GM20431 (cell line): ENCODE data around the gene CEBPZ.

ENCODE experiments used
- in situ Hi-C: fragments of 300-500 bp; cut with MseI, MboI; formaldehyde crosslinking; loops from one replicate; pipeline ENCODE4 v1.15.0; 2020; ENCODE audit warnings: low sequenced_read_pairs; ENCODE audit not compliant: unreplicated experiment

The CEBPZ gene

DNA sequence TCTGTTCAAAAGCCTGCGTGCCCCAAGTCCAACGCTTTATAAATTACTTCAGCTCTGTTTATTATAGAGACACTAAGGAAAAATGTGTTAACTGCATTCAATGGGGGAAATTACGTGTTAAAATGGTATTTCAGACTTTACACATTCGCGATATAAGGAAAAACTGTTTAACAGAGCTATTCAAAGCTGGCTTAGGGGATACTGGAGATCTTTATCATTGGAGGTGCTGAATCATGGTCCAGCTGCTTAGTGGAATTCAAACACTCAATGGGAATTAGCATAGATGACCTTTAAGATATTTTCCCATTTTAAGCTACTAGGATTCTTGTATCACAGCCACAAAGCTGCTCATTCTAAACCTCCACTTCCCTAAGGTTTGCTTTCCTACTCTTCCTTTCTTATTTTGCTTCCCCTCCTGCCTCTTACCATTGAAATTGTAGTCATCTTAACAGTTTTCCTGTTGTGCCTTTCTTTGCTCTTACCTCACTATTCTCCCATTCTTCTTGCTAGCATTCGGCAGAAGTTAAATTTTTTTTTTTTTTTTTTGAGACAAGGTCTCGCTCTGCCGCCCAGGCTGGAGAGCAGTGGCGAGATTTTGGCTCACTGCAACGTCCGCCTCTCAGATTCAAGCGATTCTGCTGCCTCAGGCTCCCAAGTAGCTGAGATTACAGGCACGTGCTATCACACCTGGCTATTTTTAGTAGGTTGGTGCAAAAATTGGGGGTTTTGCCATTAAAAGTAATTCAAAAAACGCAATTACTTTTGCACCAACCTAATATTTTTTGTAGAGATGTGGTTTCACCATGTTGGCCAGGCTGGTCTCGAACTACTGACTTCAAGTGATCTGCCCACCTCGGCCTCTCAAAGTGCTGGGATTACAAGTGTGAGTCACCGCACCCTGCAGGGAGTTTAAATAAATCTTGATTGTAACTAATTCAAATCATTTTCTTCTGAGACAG lies 49.4 kb downstream of the CEBPZ start:
- in situ Hi-C loops: no loop called here

DNA sequence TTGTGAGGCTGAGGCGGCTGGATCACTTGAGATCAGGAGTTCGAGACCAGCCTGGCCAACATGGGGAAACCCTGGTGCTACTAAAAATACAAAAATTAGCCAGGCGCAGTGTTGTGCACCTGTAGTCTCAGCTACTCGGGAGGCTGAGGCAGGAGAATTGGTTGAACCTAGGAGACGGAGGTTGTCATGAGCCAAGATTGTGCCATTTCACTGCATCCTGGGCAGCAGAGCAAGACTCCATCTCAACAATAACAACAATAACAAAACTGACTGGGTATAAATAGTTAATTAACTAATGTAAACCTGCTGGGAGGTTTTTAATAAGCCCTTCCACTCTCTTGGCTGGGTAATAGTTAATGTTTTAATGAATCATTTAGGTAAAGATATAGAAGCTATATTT lies 50.8 kb downstream of the CEBPZ start:
- in situ Hi-C loops: no loop called here

DNA sequence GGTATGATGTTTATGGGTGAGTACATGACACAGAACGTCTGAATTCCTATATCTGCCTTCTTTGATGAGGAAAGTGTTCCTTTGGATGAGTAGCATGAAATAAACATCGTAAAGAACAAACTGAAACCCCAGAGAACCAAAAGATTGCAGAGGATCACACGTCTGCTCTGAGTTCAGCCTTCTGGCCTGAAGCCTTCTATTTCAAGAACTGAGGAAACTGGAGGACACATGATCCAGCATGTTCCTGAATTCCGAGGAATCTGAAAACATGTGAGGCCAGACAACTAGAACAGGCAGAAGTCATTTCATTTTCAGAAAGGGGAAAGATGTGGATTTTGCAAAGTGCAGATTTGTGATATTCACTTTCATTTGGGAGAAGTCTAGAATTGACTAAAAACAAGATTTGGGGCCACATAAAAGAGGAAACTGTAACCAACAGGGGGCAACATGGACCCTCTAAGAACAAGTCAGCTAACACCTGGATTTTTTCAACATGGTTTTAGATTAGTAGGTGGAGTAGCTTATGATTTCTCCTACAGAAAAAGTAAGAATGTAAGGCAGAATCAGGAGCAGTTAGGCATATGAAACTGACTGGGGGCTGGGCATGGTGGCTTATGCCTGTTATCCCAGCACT lies 51.3 kb downstream of the CEBPZ start:
- in situ Hi-C loops: no loop called here

DNA sequence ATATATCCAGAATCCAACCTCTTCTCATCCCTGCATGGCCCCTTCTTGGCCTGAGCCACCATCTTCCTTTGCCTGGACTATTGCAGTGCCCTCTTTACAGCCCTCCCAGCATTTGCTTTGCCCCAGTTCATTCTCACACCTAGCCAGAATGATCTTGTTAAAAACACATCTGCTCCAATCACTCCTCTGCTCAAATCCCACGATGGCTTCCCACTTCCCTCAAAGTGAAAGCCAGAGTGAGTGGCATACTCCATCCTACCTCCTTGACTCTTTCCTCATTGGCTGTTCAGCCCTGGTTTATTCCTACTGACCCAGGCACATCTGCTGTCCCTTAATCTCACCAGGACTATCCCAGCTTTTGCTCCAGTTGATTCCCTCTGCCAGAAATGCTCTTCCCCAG lies 57.7 kb downstream of the CEBPZ start:
- in situ Hi-C loops: no loop called here

DNA sequence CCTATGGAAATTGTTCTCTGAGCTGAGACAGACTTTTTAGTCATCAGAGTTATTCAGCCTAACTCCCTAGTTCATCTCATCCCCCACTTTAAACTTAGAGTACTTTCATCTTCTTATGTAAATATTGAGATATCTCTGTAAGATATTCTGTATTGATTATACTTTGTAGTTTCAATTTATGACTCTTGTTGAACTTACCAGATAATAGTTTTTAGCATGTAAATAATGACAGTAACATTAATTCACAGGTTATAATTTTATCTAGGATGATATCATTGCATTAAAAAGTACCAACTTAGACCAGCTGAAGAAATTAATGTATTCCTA lies 59.8 kb downstream of the CEBPZ start:
- in situ Hi-C loops: no loop called here

DNA sequence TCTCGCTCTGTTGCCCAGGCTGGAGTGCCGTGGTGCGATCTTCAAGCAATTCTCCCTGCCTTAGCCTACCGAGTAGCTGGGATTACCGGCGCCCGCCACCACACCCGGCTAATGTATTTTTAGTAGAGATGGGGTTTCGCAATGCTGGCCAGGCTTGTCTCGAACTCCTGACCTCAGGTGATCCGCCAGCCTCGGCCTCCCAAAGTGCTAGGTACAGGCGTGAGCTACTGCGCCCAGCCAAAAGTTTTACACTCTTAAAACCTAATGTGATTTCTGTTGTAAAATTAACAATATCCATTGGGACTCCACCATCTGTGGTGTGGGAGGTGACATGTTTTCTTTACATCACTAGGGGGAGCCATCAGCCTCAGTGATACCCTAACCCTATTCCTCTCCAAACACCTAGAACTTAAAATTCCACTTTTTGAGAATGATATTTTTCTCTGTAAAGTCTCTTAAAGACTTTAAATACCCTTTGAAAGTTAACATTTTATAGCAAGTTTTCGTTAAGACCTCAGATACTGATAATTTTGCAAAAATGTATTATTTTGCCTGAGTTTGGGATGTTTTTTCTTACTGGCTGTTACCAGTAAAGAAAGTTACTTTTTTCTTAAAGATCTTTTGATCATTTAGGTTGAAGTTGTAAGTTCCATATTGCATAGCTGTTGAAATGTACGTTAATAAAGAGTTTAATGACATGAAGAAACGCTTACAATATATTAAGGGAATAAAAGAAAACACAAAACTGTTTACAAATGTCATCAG lies 63.0 kb downstream of the CEBPZ start:
- in situ Hi-C loops: no loop called here

DNA sequence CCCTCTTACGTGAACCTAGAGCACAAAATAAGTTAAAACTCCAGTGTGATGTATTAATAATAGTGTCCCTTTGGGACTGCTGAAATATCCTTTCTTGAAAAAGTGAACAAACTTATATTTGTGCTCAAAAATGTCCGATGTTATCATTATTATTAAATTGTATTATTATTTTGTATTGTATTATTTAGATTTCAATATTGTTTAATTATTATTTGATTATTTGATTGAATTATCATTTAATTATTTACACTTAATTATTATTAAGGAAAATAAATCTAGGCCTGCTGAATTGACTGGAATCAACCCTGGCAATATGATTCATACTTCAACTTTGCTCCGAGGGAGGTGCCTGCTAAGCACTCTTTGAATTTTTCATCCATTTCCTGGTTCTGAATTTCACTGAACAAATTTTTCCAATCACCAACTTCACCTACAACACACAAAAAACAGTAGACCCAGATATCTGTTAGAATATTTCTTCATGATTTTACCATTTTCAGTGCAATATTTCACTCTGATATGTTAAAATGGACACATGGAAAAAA lies 63.7 kb downstream of the CEBPZ start:
- in situ Hi-C loops: no loop called here

DNA sequence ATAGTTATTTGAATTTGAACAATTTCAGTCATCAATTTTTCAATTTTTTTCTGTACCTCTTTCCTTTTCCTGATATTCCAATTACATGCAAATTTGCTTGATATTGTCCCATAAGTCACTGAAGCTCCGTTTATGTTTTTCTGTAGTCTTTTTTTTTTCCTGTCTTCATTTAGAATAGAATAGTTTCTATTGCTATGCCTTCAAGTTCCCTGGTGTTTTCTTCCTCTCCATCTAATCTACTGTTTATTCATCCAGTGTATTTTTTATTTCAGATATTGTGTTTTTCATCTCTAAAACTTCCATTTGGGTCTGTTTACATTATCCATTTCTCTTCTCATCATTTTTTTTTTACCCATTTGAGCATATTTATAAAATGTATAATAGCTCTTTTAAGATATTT lies 66.6 kb downstream of the CEBPZ start:
- in situ Hi-C loops: no loop called here

DNA sequence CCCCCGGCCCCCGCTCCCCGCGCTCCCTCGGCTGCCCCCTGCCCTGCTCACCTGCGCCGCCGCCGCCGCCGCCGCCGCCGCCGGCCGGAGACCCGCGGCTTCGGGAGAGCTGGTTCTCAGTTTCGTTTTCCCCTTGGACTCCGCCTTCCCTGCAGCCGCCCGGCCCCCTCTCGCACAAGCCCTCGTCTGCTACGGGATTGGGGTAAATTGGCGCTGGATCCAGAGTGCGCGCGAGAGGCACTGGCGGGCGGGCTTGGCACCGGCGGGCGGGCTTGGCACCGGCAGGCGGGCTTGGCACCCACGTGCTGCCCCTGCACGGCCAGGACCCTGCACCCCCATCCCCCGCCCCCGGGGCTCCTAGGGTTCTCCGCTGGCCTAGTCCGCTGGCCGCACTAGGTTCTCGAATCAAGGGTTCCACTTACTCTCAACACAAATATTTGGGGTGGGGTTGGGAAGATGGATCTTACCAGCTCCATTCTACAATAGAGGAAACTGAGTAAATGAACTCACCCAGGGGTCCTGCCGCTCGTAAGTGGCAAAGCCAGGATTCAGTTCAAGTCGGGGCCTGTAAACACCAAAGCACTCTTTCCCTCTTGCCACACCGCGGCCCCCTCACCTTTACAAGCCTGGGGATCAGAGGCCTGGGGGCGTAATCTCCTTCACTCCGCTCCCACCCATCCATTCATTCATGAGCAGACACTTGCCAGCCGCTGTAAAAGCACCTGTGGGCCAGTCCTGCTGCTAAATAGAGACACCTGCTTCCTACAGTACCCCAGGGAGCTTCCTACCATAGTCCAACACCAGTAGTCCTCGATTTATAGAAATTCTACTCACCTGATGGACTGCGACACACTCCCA lies 74.3 kb downstream of the CEBPZ start, which contains the start of gene EIF2AK2:
Gene EIF2AK2 (minus strand): TSS at position 124 of the 858 bp plus-strand sequence. CDS start 9,174 bp downstream, outside the sequence.
- in situ Hi-C loops: no loop called here

DNA sequence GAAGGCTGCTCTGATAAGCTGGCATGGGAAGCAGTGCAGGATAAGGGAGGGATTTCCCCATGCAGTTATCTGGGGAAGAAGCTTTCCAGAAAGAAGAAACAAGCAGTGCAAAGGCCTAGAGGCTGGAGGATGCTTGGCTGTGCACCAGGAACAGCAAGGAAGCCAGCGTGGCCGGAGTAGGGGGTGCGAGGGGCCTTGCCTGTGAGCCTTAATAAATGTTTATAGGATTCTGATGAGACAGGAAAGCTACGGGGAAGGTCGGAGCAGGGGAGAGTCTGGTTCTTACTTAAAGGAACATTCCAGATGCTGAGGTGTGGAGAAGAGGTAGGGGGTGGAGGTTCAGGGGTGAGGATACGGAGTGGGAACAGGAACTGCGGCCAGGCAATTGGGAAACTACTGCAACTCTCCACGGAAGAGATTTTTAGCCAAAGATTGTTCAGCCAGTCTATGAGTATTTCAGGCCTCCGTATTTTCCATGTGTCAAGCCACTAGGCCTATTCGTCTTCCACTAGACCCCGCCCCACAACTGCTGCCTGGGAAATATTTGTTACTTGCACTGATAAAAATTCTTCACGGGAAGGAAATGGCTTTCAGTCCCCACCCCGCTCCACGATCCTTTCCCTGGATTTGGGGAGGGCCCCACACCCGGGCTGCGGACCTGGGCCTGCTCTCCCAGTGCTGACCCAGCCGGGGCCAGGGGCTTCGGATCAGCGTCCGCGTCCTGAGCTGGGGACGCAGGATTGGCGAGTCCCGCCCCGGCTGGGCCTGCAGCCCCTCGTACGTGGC lies 75.1 kb downstream of the CEBPZ start:
- in situ Hi-C loops: no loop called here

DNA sequence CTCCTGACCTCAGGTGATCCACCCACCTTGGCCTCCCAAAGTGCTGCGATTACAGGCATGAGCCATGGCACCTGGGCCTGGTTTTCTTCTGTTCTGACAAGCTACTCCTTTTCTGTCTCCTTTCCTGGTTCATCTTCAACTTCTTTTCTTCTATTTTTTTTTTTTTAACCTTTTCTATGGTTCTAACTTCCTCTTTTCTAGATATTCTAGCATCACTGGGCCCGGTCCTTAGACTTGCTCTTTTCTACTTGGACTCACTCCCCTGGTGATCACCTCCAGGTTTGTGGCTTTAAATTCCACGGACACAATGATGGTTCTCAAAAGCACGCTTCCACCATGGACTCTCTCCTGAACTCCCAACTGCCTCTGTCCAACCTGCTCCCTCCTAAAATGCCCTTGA lies 76.6 kb downstream of the CEBPZ start:
- in situ Hi-C loops: no loop called here

DNA sequence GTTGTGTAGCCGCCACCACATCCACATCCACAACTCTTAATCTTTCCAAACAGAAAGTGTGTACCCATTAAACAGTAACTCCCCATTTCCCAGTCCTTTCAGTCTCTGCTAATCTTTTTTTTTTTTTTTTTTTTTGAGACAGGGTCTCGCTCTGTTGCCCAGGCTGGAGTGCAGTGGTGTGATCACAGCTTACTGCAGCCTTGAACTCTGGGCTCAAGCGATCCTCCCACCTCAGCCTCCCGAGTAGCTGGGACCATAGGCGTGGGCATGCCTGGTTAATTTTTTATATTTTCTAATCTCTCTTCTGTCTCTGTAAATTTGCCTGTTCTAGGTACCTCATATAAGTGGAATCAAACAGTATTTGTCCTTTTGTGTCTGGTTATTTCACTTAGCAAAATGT lies 78.2 kb downstream of the CEBPZ start:
- in situ Hi-C loops: no loop called here
